ENCODE results near the gene NRXN3. TPM values are rescaled to one million over a fixed set of nuclear protein-coding genes. Genes with fewer than 3 reads are reported as not detected.

The NRXN3 gene
- total RNA-seq, 1 experiment from 2014 or later: 0.59 TPM

DNA sequence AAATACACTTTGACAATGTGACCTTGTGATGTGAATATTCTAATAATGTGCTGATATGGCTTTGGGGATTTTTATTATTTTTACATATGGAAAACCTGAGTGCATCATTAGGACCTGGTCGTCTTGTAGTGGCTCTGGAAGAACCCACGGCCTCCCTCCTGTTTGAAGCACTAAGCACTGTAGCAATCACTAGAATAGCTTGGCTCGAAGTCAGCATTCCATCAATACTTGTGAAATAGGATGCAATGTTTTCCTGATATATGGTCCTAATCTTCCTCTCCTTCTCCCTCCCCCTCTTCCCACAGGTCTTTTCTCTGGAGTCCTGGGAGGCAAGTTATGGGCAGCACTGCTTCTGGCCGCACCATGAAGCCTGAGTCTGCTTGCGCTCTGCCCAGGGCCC lies 71.9 kb downstream of the NRXN3 start:
- no peak for DNase-seq (ENCODE audit: low spot score)

DNA sequence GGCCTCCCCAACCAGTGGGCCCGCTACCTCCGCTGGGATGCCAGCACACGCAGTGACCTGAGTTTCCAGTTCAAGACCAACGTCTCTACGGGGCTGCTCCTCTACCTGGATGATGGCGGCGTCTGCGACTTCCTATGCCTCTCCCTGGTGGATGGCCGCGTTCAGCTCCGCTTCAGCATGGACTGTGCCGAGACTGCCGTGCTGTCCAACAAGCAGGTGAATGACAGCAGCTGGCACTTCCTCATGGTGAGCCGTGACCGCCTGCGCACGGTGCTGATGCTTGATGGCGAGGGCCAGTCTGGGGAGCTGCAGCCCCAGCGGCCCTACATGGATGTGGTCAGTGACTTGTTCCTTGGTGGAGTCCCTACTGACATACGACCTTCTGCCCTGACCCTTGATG lies 73.0 kb downstream of the NRXN3 start:
- DNase-seq (ENCODE audit: low spot score): no peak

DNA sequence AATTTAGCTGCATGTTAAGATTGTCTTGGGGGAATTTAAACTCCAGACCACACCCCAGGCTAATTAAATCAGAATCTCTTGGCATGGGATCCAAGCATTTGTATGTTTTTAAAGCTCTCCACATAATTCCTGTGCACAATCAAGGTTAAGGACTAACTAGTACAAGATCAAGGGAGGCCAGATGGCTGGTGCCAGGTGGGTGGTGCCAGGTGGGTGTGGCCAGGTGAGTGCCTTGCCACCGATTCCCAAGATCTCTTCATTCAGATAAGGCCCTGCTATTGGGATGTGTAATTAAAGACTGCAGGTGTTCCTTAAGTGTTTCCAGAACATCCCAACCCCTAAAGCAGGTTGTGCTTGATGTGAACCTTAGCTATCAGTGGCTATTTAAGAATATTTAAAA lies 75.1 kb downstream of the NRXN3 start:
- DNase-seq (ENCODE audit: low spot score): no peak

DNA sequence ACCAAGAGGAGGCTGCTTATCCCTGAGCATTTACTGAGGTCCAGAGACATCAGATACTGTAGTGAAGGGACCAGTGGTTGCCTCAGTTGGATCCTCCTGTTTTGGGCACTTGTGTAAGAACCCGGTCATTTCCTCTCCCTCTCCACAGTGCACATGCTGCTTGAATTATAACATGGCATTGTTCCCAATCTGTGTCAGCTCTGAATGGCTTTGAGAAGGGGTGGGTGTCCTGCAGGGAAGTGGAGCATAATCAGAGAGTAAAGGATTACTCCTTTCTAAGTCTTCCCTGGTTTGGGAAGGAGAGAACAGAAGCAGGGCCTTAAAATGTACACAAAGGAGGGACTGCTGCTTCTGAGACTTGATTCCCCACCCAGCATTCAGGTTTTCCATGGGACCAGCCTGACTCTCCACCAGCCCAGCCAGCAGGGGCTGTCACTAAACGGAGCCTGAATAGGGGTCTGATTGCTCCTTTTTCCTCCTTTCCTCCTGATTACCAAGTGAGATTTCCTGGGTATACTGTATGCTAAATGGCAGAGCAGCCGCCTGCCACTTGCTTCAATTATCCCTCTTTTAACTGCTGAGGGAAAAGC lies 78.4 kb downstream of the NRXN3 start:
- DNase-seq (ENCODE audit: low spot score): no peak

DNA sequence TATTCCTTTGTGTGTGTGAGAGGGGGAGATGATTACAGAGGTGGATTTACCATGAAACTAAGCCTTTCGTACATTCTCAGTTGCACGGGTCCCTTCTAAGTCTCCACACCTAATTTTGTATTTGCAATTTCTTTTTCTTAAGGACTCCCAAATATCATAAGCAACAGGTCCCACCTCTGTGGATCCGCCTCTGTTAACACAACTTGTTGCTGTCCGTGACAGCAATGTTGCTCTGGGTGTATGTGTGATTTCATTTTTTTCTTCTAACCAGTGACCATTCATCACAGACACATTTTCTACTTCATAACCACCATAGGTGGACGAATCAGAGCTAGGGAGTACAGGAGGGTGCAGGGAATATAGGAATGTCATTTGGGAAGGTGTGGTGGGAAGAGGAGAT lies 81.1 kb downstream of the NRXN3 start:
- no peak for DNase-seq (ENCODE audit: low spot score)

DNA sequence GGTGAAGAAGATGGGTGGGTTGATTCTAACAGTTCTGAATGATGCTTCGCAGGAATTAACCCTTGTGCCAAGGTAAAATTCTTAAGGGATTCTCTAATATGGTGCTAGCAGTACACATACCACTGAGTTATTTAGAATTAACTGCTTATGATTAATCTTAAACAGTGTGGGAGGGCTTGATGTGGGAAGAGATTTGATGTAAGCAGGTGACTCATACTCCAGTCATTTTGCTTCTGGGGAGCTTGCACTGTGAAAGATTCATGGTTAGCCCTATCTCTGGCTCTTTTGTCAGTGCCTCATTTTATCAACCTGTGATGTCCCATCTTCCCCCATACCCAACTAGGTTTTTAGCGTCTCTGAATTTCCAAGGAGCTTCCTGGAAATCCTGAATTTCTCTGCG lies 83.8 kb downstream of the NRXN3 start:
- DNase-seq (ENCODE audit: low spot score): peak; percentile 65

DNA sequence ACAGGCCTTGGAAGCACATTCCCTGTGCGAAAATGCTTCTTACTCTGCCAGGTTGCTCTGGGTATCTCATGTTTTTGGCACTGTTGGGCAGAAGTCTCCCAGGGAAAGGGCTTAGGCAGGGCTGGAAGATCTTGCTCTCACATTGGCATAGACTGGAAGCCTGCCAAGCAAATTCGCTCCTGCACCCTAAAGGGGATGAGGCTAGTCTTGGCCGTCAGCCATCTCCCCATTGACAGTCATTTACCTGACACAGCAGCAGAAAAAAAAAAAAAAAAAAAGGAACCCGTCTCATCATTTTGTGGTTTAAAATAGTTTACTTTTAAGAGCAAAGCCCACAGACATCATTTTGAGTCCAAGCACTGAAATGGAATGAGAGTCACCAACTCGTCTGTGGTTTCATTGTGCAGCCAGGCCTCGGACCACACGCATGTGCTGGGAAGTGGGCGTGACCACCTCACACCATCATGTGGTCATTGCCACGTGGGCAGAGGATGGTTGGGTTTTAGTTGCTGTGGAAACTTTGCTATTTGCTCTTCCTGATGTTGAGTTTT lies 84.8 kb downstream of the NRXN3 start:
- peak; percentile 31 for DNase-seq (ENCODE audit: low spot score)

DNA sequence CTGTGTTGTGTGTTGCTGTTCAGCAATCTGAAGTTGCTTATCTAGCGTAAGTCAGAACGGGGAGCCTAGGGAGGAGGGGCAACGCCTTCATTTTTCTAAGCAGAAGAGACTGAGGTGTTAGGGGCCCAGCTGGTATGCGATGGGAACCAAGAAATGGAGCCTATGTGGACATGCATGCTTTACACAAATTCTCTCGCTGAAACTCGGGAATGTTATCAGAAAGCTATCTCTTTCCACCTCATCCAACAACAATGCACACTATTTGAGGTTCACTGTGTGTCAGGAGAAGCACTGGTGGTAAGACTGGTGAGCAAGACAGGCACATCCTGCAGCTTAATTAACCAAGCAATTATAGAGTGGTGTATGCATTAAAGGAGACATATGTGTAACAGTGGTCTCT lies 89.7 kb downstream of the NRXN3 start:
- DNase-seq (ENCODE audit: low spot score): no peak

DNA sequence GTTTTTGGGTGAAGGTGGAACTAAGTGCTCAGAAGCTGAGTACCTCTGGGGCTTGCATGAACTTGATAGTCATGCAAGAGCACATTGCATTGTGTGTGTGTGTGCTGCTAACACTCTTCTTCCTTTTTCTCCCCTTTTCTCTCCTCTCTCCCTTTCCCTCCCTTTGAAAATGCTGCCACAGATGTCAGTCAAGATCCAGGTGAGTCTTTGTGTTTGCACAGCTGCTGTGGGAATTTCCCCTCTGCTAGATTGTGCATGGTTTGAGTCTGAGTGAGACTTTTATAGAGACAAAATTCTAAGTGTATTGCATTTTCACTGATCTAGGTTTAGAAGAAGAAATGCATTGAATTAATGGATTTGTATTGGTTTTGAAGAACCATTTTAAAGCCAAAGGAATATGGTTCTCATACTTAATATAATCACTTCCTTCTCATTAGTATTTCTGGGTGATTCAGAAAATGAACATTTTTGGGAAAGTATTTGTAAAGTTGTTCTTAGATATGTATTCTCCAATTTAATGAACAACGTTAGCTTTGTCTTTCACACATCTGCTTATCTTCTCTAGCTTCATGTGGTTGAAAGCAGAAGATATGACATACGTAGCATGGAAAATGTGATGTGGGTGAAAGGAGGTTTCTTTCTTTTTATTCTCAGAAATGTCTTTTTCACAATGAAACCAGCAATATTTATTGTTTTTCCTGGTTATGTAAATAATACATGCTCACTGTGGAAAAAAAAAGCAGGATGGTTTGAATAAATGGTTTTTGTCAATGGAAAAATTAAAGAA lies 108.5 kb downstream of the NRXN3 start:
- no peak for DNase-seq (ENCODE audit: low spot score)

DNA sequence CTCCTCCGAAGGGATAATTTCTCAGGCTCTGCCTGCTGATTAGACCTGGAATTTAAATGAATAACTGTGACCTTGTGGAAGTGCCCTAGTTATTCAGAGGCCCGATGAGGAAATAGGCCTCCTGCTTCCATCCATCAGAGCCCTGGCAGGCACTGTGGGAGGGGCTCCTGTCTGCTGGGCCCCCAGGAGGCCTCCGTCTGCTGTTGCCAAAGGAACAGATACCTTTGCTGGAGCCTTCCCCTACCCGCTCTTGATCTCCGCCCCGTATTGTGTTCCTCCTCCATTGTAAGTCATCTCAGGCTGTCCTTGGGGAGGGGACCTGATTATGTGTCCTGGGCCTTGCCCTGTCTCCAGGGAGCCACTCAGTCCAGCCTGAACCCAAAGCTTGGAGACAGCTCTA lies 112.3 kb downstream of the NRXN3 start:
- DNase-seq (ENCODE audit: low spot score): no peak

DNA sequence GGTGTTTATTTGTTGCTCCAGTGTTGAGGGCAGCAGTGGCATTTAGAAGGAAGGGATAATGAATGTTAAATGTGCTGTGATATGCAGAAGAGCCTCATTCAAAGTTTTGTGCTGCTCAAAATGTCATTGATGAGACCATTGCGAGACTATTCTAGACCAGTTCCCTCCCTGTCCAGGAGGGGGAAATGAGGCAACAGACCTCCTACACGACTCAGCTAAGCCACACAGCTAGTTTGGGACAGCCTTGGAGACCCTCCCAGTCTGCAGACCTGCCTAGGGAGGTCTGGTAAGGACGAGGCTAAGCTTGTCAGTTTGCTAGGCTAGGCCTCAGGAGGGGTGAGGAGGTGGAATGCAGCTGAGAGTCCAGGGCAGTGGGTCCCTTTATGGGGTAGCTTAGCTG lies 116.0 kb downstream of the NRXN3 start:
- no peak for DNase-seq (ENCODE audit: low spot score)

DNA sequence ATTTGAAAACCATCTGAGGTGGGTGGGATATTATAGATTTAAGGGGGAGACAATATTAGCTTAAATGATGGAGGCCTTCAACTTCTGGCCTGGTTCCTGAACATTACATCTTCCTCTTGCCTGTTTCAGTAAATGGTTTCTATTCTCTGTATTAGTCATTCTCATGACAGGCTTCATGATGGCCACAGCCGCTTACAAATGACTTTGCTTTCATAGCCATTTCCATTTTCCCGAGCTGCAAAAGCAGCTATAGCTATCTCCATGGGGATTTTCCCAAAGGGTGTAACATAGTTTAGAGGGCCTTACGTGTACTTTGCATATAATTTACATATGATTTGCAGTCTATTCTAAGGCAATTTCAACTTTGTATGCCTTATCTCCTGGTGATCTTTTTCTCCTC lies 121.8 kb downstream of the NRXN3 start:
- no peak for DNase-seq (ENCODE audit: low spot score)

DNA sequence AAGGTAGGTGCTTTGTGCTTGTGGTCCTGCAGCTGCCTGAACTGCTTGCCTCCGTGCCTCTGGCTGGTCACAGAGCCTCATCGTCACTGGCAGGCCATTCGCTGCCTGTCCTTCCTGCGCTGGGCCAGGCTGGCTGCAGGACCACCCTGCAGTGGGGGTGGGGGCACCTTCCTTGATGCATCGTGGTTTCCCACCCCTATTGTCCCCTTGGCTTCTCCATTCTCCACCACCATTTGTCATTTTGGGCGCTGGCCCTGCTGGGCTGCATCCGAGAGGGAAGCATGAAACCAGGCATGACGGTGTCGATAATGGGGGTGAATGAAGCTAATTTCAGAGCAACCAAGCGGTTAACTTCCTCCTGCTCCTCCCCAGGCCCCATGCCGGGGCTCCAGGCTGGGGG lies 127.7 kb downstream of the NRXN3 start:
- DNase-seq (ENCODE audit: low spot score): no peak

DNA sequence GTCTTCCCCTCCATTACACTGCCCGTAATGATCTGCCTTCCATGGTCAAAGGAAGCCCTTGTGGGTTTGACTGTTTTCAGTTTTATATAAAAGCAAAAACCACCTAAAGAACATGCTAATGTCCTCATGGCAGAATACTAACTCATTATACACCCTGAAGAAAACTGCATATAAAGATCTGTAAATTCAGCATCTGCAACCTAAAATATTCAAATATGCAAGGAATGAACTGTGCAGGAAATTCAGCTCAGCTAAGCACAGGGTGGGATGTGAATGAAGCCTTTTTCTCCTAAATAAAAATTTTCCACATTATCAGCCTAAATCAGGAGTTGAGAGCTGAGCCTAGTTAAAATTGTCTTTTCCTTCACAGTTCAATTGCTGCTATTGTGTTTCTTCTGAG lies 128.1 kb downstream of the NRXN3 start:
- no peak for DNase-seq (ENCODE audit: low spot score)

DNA sequence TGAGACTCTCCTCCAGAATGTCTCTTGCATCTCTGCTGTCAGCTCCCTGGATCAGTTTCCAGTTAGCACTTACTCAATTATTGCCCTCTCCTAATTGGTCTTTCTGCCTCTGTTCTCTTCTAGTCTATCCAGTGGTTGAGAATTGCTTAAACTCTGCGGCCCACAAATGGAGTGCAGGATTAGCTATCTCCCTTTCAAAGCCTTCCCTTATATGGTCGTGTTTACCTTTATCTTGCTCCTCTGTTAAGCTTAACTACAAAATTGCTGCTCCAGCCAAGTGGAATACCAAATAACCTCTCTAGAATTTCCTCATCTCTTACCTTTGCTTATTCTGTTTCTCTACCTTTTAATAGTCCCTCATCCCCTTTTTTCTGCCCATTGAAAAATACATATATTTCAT lies 132.7 kb downstream of the NRXN3 start:
- DNase-seq (ENCODE audit: low spot score): no peak

DNA sequence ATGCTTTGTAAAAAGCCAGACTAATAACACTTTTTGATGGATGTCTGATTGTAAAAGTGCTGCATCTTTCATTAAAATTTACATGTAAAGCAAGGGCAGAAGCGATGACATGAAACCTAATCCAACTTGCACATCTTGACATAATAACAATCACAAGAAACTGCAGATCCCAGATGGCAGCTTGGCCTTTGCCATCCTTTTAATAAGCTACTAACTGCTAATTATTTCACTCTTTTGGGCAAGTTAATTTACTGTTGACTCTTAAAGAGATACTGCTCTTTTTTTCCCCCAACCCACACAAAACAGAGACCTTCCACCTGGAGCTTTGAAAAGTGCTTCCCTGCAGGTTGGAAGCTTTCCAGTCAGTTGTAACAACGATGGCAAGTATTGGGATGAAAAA lies 137.5 kb downstream of the NRXN3 start:
- no peak for DNase-seq (ENCODE audit: low spot score)

DNA sequence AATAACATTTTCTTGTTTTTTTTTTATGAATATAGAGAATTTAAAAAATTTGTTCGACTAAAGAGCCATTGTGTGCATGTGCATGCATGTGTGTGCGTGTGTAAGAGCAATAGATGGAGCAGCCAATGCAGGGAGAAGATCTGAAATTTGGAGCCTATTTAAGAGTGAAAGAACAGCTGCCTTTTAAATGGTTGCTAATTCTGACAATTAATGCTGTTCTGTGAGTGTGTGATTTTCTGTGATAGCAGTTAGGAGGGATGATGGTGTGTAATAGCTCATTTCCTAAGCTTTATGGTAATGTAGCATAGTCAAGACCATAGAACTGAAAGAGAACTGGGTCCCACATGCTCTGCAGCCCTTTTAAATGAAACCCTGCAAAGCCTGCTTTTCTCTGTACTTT lies 137.9 kb downstream of the NRXN3 start:
- no peak for DNase-seq (ENCODE audit: low spot score)

DNA sequence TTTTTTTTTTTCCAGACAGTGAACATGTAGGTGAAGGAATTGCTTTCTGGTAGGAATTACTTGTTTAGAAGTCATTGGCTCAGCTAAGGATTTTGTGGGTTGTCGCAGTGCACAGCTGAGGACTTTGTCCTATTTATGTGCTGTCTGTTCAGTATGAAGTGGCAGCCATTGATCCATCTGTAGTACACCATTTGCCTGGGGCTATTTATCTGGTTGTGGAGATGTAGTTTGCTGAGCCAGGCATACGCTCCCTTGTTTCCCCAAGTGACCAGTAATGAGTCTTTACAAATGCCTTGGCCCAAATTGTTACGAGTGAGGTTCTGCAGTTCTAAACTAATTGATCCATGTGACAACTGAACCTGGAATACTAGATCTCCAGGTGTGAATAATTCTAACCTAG lies 140.1 kb downstream of the NRXN3 start:
- DNase-seq (ENCODE audit: low spot score): no peak

DNA sequence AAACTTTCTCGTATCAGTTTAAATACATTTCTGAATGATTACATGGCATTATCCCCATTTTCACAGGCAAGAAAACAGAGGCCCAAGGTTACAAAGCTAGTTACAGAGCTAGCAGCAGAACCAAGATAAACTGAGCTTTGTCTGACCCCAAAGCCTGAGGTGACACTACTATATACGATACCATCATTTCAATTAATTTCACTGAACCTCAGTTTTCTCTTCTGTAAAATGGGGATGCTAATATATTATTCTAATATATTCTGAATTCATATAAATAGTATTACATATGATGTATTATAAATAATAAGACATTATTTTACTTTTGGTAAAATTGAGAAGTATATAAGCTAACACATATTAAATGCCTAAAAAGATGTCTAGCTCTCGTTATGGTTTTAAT lies 143.3 kb downstream of the NRXN3 start:
- no peak for DNase-seq (ENCODE audit: low spot score)

DNA sequence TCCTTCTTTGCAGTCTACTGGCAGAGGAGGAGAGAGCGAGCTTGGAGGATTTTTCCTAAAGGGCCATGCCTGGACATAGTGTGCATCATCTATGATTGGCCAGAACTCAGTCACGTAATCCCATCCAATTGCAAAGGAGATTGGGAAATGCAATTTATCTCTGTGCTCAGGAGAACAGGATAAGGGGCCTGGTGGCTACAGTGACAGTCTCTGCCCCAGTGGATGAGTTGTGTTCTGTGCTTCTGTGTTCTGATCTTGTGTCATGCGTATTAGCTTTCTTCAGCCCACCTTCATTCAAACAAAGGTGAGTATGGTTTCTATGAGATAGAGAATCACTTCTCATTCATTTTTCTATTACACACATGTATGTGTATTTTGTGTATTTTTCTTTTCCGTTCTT lies 144.3 kb downstream of the NRXN3 start:
- DNase-seq (ENCODE audit: low spot score): no peak

DNA sequence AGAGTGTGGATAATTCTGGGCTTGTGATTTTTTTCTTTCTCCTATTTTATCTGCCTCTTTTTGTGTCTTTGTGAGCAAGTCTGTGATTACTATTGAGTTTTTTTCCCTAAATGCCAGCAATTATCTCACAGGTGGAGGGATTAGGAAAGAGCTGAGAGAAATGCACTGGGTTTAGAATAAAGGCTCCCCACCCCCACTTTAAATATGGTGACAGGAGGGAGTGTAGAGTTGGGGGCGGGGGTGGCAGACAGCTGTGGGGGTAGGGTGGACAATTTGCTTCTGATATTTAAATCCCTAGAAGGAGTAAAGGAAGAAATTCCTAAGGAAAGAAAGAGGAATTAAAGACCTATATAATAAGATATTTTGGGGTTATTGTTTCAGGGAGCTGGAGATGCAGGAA lies 145.9 kb downstream of the NRXN3 start:
- no peak for DNase-seq (ENCODE audit: low spot score)

DNA sequence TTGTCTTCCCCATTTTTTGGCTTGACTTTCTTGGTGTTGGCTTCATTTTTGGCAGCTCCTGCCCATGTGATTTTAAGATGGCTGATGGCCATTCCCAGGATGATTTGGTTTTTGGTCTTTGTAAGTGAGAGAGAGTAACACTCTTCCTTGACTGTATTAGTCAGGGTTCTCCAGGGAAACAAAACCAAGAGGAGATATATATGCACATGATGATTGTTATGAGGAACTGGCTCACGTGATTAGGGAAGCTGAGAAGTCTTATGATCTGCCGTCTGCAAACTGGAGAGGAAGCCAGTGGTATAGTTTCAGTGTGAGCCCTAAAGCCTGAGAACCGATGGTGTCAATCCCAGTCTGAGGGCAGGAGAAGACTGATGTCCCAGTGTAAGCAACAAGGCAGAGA lies 146.6 kb downstream of the NRXN3 start:
- no peak for DNase-seq (ENCODE audit: low spot score)

DNA sequence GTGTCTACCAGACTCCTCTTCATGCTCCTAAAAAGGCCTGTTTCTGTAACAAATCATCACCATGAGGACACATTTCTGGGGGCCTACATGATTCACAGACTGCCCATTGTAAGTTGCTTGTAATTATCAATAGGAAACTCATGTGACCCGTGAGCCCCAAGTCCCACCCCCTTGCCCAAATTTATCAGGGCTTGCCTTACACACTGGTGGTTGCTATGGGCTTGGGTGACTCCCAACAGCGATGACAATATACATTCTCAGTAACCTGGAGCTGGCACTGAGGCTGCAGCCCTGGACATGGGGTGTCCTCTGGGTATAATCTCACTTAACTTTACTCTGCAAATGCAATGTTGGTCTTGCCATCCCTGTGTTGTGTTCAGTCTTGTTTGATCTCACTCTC lies 149.2 kb downstream of the NRXN3 start:
- DNase-seq (ENCODE audit: low spot score): no peak

Data from A172 (cell line).